Peyer's patch (tissue), 4 donors: ENCODE data around the gene FADS6.

Source experiments
- POLR2A ChIP-seq, 2 donors: fragments of 450-650 bp; IDR thresholded peaks; one replicate each; pipeline ENCODE4 v1.5.1; 2017; ENCODE audit warnings: antibody characterized with exemption in 2 of 2, mild to moderate bottlenecking in 2 of 2, moderate library complexity in 2 of 2
- TF ChIP-seq, protein P1 (sequence below), 6 experiments: fragments of 450-650 bp in 4 of 6; fragments of 200-600 bp in 2 of 6; sonication (generic) in 1 of 6; IDR thresholded peaks; one replicate each; pipeline ENCODE4 v1.5.1; 2017 to 2019; ENCODE audit warnings: antibody characterized with exemption in 6 of 6, mild to moderate bottlenecking in 3 of 6, moderate library complexity in 1 of 6

DNA sequence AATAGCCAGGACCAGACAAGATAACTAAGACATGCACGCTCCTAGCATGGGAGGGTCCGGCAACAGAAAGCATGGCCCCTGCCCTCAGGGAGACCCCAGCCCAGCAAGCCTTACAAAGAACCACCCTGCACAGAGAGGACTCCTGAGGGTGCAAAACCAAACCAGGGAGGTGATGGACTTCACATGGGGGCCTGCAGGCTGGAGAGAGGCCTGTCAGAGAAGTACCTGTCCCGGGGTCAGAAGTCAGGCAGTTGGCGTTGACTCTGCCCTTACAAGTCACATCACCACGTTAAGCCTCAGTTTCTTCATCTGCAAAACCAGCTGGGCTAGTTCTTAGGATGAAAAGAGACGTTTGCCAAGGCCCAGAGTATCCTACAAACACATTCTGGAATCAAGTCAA lies 35.4 kb upstream of the FADS6 start:
- TF ChIP-seq, protein P1, sequence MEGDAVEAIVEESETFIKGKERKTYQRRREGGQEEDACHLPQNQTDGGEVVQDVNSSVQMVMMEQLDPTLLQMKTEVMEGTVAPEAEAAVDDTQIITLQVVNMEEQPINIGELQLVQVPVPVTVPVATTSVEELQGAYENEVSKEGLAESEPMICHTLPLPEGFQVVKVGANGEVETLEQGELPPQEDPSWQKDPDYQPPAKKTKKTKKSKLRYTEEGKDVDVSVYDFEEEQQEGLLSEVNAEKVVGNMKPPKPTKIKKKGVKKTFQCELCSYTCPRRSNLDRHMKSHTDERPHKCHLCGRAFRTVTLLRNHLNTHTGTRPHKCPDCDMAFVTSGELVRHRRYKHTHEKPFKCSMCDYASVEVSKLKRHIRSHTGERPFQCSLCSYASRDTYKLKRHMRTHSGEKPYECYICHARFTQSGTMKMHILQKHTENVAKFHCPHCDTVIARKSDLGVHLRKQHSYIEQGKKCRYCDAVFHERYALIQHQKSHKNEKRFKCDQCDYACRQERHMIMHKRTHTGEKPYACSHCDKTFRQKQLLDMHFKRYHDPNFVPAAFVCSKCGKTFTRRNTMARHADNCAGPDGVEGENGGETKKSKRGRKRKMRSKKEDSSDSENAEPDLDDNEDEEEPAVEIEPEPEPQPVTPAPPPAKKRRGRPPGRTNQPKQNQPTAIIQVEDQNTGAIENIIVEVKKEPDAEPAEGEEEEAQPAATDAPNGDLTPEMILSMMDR (IDR thresholded peaks at IDR 0.05), result no peak
- TF ChIP-seq POLR2A (IDR thresholded peaks at IDR 0.05), result no peak
